HG02884 (cell line): ENCODE results near the gene GRID1.

Source experiments
- ATAC-seq: cut with Tn5 transposase; IDR thresholded peaks from one replicate; pipeline ENCODE4 v1.9.1; 2021; ENCODE audit warnings: mild to moderate bottlenecking, moderate library complexity; ENCODE audit not compliant: unreplicated experiment

Gene GRID1

DNA sequence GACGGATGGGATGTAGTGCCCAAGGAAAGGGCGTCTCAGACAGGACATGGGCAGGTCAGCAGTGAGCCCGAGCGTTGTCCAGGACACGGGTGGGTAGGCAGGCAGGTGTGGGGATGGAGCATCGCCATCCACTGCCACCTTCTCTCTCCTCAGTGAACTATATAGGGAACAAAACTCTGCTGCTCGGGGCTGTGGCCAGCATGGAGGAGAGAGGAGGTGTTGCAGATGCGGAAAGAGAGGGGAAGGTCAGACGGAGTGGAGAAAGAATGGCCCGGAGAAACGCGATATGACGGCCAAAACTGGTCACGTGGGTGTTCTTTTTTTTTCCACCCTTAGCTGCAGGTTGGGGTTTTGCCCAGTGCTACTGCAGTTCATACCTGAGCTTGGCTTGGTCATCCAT is 71.2 kb downstream of the GRID1 start:
- no peak for ATAC-seq

DNA sequence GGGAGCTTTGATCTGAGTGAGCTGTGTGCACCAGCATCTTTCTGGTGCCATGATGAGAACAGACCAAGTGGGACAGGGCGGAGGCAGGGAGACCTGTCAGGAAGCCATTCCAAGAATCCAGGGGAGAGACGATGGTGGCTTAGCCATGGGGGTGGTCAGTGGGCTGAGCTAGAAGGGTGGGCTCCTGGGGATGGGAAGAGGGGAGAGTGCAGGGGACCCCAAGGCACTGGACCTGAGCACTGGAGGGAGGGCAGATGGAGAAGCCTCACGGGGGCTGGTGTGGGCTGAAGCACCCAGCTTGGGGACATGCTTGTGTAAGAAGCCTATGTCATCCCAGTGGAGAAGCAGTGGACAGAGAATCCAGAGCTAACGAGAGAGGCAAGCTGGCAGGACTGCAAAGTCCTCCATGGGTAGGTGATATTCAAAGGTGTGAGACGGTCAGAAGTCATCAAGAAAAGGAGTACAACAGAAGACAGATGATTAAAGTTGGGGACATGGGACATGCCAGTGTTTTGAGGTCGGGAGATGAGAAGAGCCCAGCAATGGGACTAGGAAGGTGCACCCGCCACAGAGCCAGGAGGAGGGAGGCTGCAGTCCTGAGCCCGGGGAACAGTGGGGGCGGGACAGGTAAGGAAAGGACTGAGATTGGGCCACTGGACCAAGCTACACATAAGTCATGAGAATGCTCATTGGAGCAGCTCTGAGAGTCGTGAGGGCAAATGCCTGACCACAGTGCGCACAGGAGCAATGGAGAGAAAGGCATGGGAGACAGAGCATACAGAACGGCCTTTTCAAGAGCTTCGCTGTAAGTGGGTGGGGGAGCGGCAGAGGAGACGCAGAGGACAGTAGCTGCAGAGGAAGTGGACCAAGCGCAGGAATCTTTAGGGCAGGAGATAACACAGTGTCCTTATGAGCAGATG is 72.0 kb downstream of the GRID1 start:
- no peak for ATAC-seq

DNA sequence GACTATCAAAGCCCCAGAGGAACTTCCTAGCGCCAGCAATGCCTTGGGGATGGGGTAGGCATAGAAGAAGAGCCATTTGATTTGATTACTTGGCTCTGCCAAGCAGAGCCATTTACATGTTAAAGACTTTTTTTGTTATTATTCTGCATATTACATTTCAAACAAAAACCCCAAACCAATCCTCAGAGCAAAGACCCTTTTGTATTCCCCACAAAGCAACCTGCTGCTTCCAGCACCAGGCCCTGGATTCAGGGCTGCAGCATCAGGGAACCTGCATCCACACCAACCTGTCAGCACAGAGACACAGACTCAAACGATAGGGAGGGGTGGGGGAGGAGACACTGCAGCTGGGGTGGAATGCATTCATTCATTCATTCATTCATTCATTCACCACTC is 73.2 kb downstream of the GRID1 start:
- no peak for ATAC-seq

DNA sequence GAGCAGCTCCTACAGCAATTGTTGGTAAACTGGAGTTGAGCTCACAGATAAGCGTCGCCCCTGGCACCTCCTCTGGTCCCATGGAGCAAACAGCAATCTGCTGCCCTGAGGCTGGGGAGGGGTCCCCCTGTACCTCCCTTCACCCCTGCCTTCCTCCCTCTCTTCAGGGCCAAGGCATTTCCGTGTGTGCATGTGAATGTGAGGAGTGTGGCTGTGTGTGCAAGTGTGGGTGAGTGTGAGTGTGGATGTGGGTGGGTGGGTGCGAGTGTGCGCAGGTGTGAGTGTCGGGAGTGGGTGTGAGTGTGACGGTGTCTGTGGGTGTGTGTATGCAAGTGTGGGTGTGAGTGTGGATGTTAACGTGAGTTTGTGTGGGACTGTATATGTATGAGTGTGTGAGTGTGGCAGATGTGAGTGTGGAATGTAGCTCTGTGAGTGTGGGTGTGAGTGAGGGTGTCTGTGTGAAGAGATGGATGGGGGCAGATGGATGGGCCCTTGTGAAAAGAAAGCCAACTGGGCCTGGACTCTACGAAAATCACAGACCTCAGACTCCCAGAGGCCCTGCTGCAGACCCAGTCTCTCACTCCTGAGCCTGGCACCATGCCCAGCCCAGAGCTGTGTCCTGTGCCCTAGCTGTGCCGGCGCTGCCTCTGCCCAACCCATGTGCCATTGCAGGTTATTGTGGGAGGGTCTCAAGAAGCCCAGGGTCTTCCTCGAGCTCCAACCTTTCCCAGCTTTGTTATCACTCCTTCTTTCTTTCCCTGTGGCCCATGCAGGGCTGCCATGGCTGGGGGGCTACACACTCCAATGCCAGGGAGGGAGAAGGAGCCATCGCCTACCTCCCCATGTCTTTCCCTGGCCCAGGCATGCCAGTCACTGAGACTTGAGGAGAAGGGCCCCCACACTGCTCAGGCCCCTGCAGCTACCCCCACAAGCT is 73.9 kb downstream of the GRID1 start:
- ATAC-seq: no peak

DNA sequence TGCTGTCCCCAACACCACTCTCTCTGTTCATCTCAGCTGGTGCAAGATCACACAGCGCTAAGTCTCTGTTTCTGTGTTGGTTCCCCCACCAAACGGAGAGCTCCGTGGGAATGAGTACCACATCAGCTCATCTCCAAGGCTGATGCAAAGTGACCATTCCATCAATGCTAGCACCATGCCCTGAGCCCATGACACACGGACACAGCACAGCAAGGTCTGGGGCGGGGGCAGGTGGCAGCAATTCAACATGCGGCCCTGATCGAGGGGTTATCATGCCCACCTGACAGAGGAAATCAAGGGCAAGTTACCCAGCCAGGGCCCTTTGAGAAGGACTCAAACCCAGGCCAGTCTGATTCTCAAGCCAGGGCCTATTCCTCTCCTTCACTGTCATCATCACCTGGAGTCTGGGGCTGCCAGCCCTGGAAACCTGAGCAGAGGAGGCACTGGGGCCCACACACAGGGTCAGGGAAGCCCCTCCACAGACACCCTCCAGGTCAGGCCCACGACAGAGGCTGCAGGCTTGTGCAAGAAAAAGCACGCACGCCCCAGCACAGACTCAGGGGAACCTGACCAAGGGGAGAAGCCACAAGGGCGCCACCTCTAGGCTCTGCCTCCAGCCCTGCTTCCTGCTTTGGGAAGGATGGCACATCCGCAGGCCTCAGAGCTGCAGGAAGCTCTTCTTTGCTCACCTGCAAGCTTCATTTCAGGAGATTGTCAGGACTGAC is 74.8 kb downstream of the GRID1 start:
- ATAC-seq: no peak

DNA sequence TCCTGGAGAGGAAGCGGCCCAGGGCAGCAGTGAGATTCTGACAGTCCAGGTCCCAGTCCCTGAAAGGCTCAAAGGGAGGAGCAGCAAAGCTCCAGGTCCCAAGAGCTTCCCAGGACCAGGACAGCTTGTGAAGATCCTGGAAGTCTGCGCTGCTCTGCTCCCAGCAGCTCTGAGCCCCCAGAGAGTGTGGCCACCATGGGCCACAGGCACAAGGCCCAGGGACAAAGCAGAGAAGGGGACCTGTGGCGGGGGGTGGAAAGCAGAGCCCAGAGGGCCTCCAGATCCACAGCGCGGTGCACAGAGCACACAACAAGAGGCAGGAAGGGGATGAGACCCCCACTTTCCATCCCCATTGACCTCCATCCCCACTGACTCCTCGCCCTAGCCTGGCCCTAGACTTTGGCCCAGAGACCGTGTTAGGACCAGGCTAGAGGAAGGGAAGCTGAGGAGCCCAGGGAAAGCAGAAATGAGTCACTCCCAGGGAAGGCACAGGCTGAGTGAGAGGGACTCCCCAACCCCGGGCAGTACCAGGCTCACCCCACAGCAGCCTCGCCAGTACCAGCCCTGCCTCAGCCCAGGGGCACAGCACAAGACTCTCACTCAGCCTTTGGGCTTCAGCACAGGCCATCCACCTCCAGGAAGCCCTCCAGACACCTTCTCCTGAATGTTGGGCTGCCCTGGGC is 75.5 kb downstream of the GRID1 start:
- ATAC-seq: no peak

DNA sequence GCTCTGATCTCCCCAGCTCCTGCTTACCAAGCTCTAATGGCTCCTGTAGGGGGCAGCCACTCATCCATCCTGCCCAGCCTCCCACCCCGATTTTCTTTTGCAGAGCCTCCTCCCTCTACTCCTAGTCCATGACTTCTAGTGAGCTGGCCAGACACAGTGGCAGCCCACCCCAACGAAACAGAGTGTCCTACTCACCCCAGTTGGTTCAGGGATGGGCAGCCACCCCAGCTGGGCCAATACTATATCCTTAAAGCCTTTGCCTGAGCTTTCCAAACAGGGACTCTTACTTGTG is 77.1 kb downstream of the GRID1 start:
- no peak for ATAC-seq

DNA sequence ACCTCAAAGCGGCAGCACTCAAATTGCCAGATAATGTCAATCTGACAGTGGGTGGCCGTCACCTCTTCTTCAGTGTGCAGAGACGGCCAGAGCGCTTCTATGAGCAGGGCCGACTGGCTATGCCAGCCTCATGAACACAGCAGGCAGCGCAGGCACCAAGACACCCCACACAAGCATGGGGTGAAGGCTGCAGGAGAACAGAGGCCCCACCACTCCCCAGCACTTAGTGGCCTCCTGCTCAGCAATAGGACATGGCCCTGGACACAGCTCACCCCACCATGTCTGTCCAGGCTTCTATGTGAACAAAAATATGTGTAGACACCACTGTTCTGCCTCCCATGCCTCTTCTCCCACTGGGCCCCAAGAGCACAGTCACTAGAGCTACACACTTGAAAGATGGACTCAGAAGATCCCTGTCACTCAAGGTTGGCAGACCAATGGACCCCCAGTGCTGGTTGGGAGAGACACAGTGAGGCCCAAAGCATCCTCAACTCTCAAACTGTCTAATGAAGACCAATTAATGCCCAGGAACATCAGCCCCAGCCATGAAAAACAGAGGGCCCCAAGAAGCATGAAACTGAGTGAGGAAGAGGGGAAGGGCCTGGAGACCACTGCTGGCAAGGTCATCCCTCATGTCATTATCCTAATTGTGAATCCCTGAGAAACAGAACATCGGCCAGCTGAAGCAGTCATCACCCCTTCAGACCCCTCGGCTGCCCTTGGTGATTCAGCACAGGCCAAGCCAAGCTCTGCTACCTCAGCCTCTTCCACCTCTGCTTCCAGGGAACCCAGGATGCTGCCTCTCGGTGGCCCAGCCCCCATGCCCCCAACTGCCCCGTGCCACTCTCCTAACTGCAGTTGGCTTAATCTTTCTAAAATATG is 77.7 kb downstream of the GRID1 start:
- no peak for ATAC-seq

DNA sequence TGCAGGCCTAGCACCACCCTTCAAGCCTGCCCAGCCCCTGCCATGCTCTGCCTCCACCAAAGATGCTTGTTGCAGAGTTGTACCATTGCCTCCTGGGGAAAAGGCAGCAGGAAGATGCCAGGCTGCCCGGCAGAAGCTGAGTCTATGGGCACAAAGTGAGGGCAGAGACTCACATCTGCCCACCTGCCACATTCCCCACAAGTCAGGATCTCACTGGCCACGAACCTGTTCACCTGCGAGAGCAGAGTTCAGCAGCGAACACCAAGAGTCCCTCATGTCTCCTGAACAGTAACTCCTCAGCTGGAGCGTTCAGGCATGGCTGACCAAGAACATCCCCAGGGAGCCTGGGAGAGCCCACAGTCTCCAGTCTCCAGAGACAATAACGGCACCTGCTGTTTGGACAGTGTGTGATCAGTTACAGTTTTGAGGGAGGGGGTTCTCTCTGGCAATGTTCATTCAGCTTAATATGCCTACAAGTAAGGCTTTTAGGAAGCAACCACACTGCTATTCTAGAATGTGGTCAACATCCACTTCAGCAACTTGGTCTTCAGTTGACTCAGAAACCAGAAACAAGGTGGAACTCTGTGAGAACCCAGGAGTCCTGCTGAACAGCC is 78.5 kb downstream of the GRID1 start:
- ATAC-seq: no peak

DNA sequence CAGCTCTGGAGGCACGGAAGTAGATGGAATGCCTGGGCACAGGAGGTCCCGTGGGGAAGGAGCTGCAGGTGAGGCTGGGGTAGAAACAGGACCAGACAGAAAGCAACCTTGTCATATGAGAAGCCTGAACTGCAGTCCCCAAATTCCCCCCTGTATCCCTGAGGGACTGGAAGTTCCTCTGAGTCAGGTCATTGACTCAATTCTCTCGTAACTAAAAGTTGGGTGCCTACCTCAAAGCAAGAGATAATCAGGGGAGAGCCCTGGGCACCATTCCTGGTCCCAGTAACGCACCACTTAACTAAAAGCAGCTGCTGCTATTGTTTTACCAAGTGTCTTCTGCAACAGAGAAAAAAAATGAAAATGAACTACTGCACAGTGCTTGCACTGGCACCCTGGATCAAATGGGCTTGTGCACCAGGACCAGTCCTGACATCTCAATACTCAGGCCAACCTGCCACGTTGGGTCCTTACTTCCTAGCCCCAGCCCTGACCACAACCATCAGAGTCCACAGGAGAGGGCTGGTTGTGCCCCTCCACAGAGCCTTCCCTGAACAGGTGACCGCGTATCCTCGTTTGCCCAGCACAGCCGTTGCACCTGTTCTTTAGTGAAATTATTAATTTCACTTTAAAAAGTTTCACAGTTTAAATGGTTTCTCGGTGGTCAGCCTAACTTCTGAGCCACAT is 79.3 kb downstream of the GRID1 start:
- ATAC-seq: no peak

DNA sequence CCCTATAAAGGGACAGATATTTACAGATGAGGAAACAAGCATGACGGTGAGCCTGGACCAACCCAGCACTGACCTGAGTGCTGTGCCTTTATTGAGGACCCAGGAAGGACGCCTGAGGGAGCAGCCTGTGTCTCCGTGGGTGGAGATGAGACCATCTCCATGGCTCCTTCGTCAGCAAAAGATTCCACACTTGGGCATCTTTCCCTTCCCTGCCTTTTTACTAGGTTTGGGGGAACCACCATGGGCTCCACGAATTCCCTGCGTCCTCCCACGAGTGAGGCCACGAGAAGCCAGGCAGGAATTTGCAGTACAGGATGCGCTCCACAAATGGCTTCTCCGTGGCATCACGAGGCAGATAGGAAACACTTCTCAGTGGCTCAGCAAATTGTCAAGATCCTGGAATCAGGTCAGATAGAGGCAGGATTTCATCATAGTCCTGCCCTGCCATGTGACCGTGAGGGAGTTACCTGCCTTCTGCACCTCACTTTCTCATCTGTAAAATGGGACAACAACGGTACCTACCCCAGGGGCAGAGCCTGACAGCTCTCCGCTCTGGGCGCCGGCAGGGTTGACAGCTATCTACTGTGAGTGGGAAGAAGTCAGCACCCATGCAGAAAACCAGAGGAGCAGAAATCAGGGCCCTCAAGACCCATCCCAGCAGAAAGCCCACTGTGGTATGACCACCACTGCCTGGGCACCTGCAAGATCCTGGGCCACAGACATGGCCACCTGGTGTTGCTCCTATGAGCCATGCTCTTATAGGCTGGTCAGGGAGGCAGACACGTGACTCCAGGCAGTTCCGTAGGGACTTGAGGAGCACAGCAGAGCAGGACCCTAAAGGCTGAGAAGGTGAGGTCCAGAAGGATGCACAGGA is 80.1 kb downstream of the GRID1 start:
- ATAC-seq: no peak

DNA sequence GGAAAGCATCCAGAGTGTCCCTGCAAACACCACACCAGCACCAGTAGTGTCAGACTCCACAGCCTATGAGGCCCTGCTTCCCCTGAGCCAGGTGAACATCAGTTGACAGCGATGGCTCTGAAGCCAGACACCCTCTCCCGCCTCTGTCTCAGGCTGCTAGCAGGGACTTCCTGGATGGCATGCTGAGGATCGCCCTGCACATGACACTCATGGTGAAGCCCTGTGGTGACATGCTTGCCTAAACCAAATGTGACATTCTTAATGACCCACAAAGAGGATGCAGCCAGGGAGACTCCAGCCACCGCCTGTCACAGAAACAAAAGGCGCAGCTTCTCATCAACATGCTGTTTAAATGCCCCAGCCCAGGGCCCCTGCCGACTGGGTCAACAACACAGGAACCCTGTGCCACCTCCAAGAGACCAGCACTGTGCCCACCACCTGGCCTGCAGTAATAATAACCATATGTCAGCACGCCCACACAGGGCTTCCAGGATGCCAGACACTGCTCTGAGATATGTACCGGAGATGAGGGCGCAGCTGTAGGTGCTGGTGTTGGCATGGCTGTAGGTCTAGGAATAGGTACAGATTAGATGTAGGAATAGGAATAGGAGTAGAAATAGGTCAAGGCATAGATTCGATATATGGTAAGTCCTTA is 81.3 kb downstream of the GRID1 start:
- no peak for ATAC-seq

DNA sequence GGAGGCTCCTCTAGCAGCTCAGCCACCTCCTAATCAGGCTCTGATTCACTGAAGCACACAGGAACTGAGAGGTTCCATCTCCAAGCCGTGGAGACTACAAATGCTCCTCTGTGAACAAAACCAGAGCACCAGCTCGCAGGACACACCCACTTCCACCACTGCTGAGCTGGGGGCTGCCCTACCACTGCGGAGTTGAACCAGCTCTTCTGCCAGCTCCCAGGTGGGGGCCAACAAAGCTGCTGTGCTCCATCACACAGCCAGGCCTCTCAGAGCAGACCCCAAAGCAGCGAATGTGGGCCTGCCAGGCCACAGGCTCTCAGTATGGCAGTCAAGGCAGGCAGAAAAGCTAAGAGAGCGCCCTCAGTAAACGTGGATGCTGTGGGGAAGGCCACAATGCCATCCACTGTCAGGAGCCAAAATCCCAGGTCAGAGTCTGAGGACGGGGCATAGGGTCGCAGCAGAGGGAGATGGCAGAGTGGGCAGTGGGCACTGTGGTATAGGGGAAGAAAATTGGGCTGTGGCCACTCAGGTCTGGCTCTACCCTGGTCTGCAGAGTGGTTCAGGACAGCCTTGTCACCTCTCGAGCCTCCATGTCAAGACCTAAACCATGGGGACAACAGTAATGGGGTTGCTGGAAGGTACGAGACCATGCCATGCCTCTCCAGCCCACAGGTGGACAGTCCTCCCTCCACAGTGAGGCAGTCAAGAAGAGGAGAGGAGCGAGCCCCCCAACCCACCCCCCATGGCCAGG is 82.1 kb downstream of the GRID1 start:
- no peak for ATAC-seq

DNA sequence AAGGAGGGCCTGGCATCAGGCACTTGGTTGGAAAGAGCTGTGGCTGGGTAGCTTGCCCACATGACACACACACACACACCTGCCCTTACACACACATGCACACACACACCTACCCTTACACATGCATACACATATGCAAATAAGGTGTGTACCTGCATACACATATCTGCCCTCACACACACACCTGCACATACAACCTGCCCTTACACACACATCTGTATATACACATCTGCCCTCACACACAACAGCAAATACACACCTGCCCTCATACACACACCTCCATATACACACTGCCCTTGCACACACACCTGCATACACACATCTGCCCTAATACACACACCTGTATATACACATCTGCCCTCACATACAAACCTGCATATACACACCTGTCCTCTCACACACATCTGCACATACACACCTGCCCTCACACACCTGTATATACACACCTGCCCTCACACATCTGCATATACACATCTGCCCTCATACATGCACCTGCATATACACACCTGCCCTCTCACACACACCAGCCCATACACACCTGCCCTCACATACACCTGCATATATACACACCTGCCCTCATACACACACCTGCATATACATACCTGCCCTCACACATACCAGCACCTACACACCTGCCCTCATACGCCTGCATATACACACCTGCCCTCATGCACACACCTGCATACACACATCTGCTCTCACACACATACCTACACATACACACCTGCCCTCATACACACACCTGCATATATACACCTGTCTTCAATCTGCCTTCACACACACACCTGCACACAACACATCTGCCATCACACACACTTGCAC is 82.9 kb downstream of the GRID1 start:
- ATAC-seq: no peak

DNA sequence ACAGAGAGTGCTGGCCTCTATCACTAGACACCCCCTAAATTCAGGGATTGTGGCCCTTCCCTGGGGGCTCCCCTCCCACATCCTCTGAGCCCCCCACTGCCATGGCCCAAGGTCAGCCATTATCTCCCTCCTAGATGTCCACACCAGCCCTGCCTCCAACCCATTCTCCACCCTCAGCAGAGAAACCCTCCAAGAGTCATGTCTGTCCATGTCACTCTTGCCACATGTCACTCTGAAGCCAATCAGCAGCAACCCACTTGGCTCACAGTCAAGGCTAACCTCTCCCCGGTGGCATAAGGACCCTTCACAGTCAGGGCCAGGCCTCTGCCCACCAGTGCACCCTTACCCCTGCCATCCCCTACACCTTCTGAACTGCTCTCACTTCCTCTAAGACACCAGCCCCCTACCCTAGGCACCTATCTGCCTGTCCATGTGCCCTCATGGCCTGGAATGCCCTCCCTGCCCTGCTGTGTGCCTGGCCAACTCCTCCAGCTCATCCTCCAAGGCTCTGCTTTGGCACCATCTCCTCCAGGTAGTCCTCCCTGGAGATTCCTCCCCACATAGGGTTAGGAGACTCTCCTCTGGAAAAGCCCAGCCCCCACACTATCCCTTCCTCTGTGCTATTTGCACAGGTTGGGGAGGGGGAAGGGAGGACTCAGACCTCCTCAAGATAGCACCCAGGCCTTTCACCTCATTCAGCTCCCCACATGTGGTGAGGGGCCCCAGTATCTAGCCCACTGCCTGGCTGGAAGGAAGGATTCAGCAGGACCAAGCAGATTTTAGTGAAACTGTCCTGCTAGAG is 83.7 kb downstream of the GRID1 start:
- ATAC-seq: no peak
